Natural killer cell treated with Interleukin-12 subunit alpha and Interleukin-12 subunit beta and Interleukin-15 and Interleukin-18, amount 100 ng/mL, for 72 hours (primary cell): ENCODE results near the gene SLC25A47. TPM values are rescaled to one million over a fixed set of nuclear protein-coding genes. Genes with fewer than 3 reads are reported as not detected.
A peak's percentile ranks its signal among the peaks of the same experiment; 100 is the strongest.

Source experiments
- ATAC-seq, 2 donors: fragments of 150-1000 bp; cut with Tn5 transposase in 1 of 2; sonication (Bioruptor Pico), chemical (Tn5 transposase) in 1 of 2; 2 replicates each; pipeline ENCODE4 v1.10.0; 2021
- DNase-seq: peaks from one replicate; pipeline ENCODE4 v3.0.0; 2022; ENCODE audit warnings: low spot score
- H3K27ac Mint-ChIP-seq, 2 donors: 1 replicate in 1 of 2; 2 replicates in 1 of 2; pipeline ENCODE4 v1.8.0; 2022; ENCODE audit warnings: mixed read lengths in 2 of 2, mild to moderate bottlenecking in 1 of 2, moderate library complexity in 1 of 2
- H3K27me3 Mint-ChIP-seq, 2 donors: 1 replicate in 1 of 2; 2 replicates in 1 of 2; pipeline ENCODE4 v1.8.0; 2022; ENCODE audit warnings: mixed read lengths in 2 of 2
- H3K36me3 Mint-ChIP-seq: one replicate; pipeline ENCODE4 v1.8.0; 2022; ENCODE audit warnings: mixed read lengths
- H3K4me1 Mint-ChIP-seq, 2 donors: 1 replicate in 1 of 2; 2 replicates in 1 of 2; pipeline ENCODE4 v1.8.0; 2022; ENCODE audit warnings: low read depth in 2 of 2, mixed read lengths in 2 of 2, mild to moderate bottlenecking in 1 of 2
- H3K4me3 Mint-ChIP-seq: one replicate; pipeline ENCODE4 v1.8.0; 2022; ENCODE audit warnings: mixed read lengths
- H3K9me3 Mint-ChIP-seq: 2 replicates; pipeline ENCODE4 v1.8.0; 2022; ENCODE audit warnings: mixed read lengths
- total RNA-seq, 2 donors: library from RNA; stranded (reverse); gene quantifications; one replicate each; pipeline ENCODE4 v1.2.3, GENCODE V29; 2022

Gene SLC25A47
- total RNA-seq, 2 donors from 2014 or later, result not detected

GRCh38 chr14:100317912-100318808 lies 5.0 kb upstream of the SLC25A47 start:
- DNase-seq (peak; percentile 78), ATAC-seq (peak; percentile 88 to 92)
- no peaks in the 10 kb centered on the region for H3K36me3 Mint-ChIP-seq
- no peaks in the 10 kb centered on the region for H3K9me3 Mint-ChIP-seq
- H3K27me3 Mint-ChIP-seq, result peaks cover 0 to 4% of the 10 kb centered on the region in 2 donors
- H3K27ac Mint-ChIP-seq, result peak overlapping the region in 1 of 2 donors; percentile 45
- H3K4me1 Mint-ChIP-seq, result peaks cover 4 to 13% of the 10 kb centered on the region in 2 donors
- H3K4me3 Mint-ChIP-seq, result peak overlapping the region; percentile 79

DNA sequence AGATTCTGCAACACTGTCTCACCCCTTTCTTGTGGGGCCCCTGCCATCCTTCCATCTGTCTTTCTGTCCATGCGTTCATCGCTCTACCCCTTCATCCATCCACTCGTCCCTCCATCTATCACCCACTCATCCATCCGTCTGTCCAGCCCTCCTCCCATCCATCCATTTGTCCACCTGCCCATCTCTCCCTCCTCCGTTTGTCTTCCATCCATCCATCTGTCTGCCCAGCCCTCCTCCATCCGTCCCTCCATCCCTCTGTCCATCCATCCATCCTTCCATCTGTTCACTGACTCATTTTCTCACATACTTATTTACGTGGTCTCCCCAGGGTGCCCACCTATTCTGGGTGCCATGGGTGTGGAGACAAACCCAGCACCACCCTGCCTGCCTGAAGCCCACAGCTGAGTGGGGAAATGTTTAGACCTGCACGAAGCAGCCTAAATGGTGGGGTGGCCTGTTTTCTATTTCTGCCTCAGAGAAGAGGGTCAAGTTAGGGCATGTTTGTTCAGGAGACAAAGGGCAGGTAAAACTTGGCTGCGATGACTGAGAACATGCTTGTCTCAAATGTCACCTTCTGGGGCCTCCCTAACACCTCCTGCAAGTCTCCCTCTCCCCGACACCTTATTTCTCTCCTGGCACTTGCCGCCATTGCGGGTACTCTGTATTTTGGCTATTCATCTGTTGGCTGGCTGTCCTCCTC lies 2.8 kb upstream of the SLC25A47 start:
- ATAC-seq, result no peak
- Mint-ChIP-seq H3K36me3 (no peaks in the 10 kb centered on the region), H3K9me3 (no peaks in the 10 kb centered on the region), H3K4me1 (peaks cover 4 to 11% of the 10 kb centered on the region in 2 donors), H3K4me3 (no peak overlapping the region), H3K27ac (peak overlapping the region in 1 of 2 donors; percentile 74), H3K27me3 (peaks cover 0 to 4% of the 10 kb centered on the region in 2 donors)
- no peak for DNase-seq

DNA sequence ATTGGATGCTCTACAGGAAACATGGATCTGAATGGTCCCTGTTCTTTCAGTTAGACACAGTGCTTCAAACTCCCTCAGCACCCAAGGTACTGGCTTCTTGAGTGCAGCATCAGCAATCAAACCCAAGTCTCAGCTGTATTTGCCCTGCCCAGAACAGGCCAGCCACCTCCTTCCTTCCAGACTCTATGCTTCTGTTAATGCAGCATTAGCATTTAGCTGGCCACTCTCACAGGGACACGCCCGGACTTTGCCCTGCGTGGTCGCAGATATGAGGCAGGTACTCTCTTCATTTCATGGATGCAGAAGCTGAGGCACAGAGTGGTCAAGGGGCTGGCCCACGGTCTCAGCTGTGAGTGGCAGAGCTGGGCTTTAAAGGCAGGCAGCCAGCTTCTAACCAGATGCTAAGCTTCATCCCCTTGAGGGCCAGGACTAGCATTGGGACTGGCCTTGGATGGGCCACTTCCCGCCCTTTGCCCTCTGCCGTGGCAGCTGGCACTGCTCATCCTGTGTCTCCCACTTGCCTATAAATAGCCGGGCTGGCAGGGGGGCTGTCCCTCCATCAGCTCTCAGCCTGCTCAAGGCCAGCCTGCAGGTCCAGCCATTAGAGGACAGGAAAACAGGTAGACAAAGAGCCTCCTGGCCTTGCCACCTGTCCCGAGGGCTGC lies 1.5 kb upstream of the SLC25A47 start:
- no peak overlapping the region for H3K4me3 Mint-ChIP-seq
- H3K9me3 Mint-ChIP-seq, result no peaks in the 10 kb centered on the region
- DNase-seq (no peak), ATAC-seq (no peak)
- H3K36me3 Mint-ChIP-seq, result no peaks in the 10 kb centered on the region
- H3K27ac Mint-ChIP-seq, result no peak overlapping the region
- H3K4me1 Mint-ChIP-seq, result peaks cover 4 to 11% of the 10 kb centered on the region in 2 donors
- H3K27me3 Mint-ChIP-seq, result peaks cover 0 to 4% of the 10 kb centered on the region in 2 donors

DNA sequence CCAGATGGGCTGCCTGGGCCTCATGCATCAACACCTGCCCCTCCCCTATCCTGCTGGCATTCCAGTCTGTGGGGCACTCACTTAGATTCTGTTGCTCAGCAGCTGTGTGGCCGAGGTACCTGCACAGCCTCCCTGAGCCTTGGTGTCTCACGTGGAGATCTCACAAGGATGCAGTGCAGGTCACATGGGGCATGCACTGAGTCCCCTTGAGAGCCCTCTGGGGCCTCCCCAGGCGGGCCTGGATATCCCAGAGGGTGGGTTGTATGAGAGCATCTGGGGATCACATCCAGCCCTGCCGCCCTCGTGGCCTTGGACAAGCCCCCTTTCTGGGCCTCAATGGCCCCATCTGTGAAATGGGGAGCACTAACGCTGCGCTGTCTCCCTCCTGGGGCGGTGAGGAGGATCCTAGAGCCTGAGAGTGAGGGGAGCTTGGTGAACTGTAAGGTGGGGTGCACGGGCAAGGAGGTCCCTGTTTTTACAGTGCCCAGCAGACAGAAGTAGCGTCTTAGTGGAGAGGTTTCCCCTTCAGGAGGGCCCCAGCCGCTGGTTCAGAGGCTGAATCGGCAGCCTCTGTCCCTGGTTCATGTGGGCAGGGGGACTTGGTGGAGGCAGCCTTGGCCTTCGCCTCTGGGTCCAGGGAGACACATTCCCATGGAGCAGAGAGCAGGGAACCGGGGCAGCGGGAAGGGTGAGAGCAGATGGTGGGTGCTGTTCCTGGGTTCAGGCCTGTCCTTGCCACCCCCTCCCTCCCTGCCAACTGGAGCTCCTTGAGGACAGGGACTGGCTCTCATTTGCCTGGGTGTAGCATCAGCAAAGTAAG lies 791 bp upstream of the SLC25A47 start:
- no peak for ATAC-seq
- Mint-ChIP-seq H3K27ac (no peak overlapping the region), H3K4me1 (peaks cover 4 to 11% of the 10 kb centered on the region in 2 donors), H3K9me3 (no peaks in the 10 kb centered on the region), H3K27me3 (peaks cover 0 to 4% of the 10 kb centered on the region in 2 donors), H3K36me3 (no peaks in the 10 kb centered on the region), H3K4me3 (no peak overlapping the region)
- no peak for DNase-seq

DNA sequence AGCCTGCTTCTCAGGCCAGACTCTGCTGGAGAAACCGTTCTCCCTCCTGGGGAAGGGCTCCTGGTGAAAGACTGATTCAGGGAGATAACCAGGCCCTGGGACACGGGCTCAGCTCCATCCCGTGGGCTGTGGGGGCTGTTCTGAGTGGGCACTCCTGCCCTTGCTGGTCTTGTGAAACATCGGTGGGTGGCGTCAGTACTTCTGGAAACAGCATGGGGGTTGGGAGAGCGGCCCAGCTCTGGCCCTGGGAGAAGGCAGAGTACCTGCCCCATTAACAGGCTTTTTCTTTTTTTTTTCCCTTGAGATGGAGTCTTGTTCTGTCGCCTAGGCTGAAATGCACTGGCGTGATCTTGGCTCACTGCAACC lies 786 bp downstream of the SLC25A47 start:
- Mint-ChIP-seq H3K36me3 (no peaks in the 10 kb centered on the region), H3K27ac (no peak overlapping the region), H3K4me3 (no peak overlapping the region), H3K4me1 (peaks cover 0 to 7% of the 10 kb centered on the region in 2 donors), H3K27me3 (peaks cover 0 to 4% of the 10 kb centered on the region in 2 donors), H3K9me3 (no peaks in the 10 kb centered on the region)
- no peak for ATAC-seq
- DNase-seq, result no peak

DNA sequence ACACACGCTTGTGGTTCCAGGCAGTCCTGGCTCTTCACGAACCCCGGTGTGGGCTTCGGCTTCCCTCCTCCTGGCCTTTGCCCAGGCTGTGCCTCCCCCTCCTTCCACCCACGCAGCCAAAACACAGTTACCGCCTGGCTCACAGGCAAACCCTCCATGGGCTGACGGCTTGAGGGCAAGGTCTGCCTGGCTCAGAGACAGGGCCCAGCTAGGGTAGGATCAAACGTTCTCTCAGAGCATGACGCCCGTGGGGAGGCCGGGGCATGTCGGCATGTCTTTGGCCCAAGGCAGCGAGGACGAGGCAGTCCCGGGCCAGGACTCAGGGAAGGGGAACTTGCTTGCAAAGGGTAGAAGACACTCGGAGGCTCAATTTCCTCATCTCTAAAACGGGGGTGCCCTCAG lies 2.1 kb downstream of the SLC25A47 start:
- H3K27me3 Mint-ChIP-seq, result peaks cover 0 to under 1% of the 10 kb centered on the region in 2 donors
- H3K36me3 Mint-ChIP-seq, result no peaks in the 10 kb centered on the region
- H3K27ac Mint-ChIP-seq, result peak overlapping the region in 1 of 2 donors; percentile 71
- H3K9me3 Mint-ChIP-seq, result no peaks in the 10 kb centered on the region
- H3K4me1 Mint-ChIP-seq, result peaks cover 0 to under 1% of the 10 kb centered on the region in 2 donors
- no peak overlapping the region for H3K4me3 Mint-ChIP-seq
- DNase-seq, result no peak
- no peak for ATAC-seq

DNA sequence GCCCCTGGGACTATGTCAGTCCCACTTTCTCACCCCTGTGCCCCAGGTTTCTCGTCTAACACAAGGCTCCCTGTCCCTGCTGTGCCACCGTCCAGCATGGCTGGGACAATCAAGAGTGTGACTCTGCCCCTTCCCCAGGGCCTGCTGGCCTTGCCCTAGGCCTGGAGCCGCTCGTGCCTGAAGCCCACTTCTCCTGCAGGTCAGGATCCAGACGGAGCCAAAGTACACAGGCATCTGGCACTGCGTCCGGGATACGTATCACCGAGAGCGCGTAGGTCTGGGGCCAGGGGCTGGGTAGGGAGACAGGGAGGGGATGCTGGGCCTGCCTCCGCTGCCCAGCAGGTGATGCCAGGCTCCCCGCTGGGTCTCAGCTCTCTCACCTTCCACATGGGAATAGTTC lies 2.8 kb downstream of the SLC25A47 start:
- H3K9me3 Mint-ChIP-seq, result no peaks in the 10 kb centered on the region
- H3K36me3 Mint-ChIP-seq, result no peaks in the 10 kb centered on the region
- H3K4me1 Mint-ChIP-seq, result no peaks in the 10 kb centered on the region
- no peaks in the 10 kb centered on the region for H3K27me3 Mint-ChIP-seq
- ATAC-seq (no peak), DNase-seq (no peak)
- H3K4me3 Mint-ChIP-seq, result no peak overlapping the region
- H3K27ac Mint-ChIP-seq, result no peak overlapping the region

- no peaks in the 10 kb centered on the region for H3K9me3 Mint-ChIP-seq
- DNase-seq, result no peak
- no peaks in the 10 kb centered on the region for H3K27me3 Mint-ChIP-seq
- H3K4me3 Mint-ChIP-seq, result no peak overlapping the region
- no peak overlapping the region for H3K27ac Mint-ChIP-seq
- ATAC-seq, result no peak
- H3K36me3 Mint-ChIP-seq, result no peaks in the 10 kb centered on the region
- peaks cover 0 to 3% of the 10 kb centered on the region in 2 donors for H3K4me1 Mint-ChIP-seq
Observed at GRCh38 chr14:100327128-100327527, 4.0 kb downstream of the SLC25A47 start.

- ATAC-seq (no peak), DNase-seq (no peak)
- no peak overlapping the region for H3K4me3 Mint-ChIP-seq
- peaks cover 0 to 3% of the 10 kb centered on the region in 2 donors for H3K4me1 Mint-ChIP-seq
- H3K27me3 Mint-ChIP-seq, result no peaks in the 10 kb centered on the region
- no peaks in the 10 kb centered on the region for H3K9me3 Mint-ChIP-seq
- H3K36me3 Mint-ChIP-seq, result no peaks in the 10 kb centered on the region
- H3K27ac Mint-ChIP-seq, result no peak overlapping the region
Observed at GRCh38 chr14:100328495-100329163, 5.5 kb downstream of the SLC25A47 start.

GRCh38 chr14:100329233-100330006 lies 6.3 kb downstream of the SLC25A47 start:
- no peak overlapping the region for H3K27ac Mint-ChIP-seq
- peak in 1 of 2 donors; percentile 2 for ATAC-seq
- no peak for DNase-seq
- no peaks in the 10 kb centered on the region for H3K36me3 Mint-ChIP-seq
- no peaks in the 10 kb centered on the region for H3K27me3 Mint-ChIP-seq
- no peaks in the 10 kb centered on the region for H3K9me3 Mint-ChIP-seq
- H3K4me3 Mint-ChIP-seq, result no peak overlapping the region
- peaks cover 0 to 3% of the 10 kb centered on the region in 2 donors for H3K4me1 Mint-ChIP-seq

GRCh38 chr14:100330007-100330344 lies 6.8 kb downstream of the SLC25A47 start:
- Mint-ChIP-seq H3K36me3 (no peaks in the 10 kb centered on the region), H3K27me3 (no peaks in the 10 kb centered on the region), H3K9me3 (no peaks in the 10 kb centered on the region), H3K27ac (no peak overlapping the region), H3K4me1 (peaks cover 0 to 3% of the 10 kb centered on the region in 2 donors), H3K4me3 (no peak overlapping the region)
- ATAC-seq (peak in 1 of 2 donors; percentile 21), DNase-seq (no peak)

DNA sequence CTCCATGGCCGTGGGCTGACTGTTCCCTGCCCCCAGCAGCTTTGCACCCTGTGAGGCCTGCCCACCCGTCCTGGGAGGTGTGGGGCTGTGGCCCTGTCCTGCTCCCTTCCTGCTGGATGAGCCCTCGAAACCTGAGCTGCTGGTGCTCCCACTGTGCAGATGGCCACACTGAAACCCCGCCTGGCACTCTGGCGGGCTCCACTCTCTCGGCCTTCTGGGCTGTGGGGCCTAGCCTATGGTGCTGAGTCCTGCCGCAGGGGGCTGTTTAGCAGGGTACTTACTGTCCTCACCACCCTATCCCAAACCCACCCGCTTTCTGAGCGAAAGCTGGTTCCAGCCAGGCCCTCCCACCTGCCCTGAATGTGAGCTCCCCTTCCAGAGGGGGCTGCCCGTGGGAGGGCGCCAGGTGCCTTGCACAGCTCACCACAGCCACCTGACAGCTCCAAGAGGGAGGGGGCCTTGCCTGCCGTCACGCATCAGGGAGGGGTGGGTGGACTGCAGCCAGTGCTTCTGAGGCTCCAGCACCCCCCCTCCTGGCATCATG lies 7.3 kb downstream of the SLC25A47 start:
- Mint-ChIP-seq H3K36me3 (no peaks in the 10 kb centered on the region), H3K27me3 (no peaks in the 10 kb centered on the region), H3K27ac (no peak overlapping the region), H3K9me3 (no peaks in the 10 kb centered on the region), H3K4me3 (no peak overlapping the region), H3K4me1 (peaks cover 0 to 4% of the 10 kb centered on the region in 2 donors)
- no peak for DNase-seq
- no peak for ATAC-seq
